Keratinocyte (primary cell): ENCODE data around the gene FAM120A.

Source experiments
- EZH2 ChIP-seq: IDR thresholded peaks from one replicate; pipeline ENCODE4 v1.6.1; 2012; ENCODE audit warnings: inconsistent platforms, mild to moderate bottlenecking, low read length, moderate library complexity
- TF ChIP-seq, protein P1 (sequence below), 3 experiments: IDR thresholded peaks in 1 of 3; conservative IDR thresholded peaks in 1 of 3; optimal IDR thresholded peaks in 1 of 3; 2 replicates in 2 of 3; 3 replicates in 1 of 3; pipeline versions ENCODE3 to v1.5.1; 2011; ENCODE audit warnings: low read length in 3 of 3, mild to moderate bottlenecking in 3 of 3, moderate library complexity in 2 of 3, control low read depth in 1 of 3, inconsistent platforms in 1 of 3; ENCODE audit not compliant: insufficient read depth in 2 of 3; ENCODE audit errors: extremely low read depth in 1 of 3

GRCh38 chr9:93507768-93508167 is 56.3 kb downstream of the FAM120A start:
- TF ChIP-seq, protein P1, sequence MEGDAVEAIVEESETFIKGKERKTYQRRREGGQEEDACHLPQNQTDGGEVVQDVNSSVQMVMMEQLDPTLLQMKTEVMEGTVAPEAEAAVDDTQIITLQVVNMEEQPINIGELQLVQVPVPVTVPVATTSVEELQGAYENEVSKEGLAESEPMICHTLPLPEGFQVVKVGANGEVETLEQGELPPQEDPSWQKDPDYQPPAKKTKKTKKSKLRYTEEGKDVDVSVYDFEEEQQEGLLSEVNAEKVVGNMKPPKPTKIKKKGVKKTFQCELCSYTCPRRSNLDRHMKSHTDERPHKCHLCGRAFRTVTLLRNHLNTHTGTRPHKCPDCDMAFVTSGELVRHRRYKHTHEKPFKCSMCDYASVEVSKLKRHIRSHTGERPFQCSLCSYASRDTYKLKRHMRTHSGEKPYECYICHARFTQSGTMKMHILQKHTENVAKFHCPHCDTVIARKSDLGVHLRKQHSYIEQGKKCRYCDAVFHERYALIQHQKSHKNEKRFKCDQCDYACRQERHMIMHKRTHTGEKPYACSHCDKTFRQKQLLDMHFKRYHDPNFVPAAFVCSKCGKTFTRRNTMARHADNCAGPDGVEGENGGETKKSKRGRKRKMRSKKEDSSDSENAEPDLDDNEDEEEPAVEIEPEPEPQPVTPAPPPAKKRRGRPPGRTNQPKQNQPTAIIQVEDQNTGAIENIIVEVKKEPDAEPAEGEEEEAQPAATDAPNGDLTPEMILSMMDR (optimal IDR thresholded peaks at IDR 0.05 in 1 of 3, IDR thresholded peaks at IDR 0.05 in 1 of 3, conservative IDR thresholded peaks at IDR 0.05 in 1 of 3; ENCODE audit: extremely low read depth in 1 of 3, insufficient read depth in 2 of 3, low read length in 3 of 3), result no peak
- TF ChIP-seq EZH2, result no peak
